BLaER1 (cell line): ENCODE measurements around the gene DNAH17.

Experiments
- H3K27ac ChIP-seq: shearing (Covaris generic); formaldehyde crosslinking; 2 replicates; pipeline ENCODE4 v1.8.1; 2022
- H3K27me3 ChIP-seq: shearing (Covaris generic); formaldehyde crosslinking; 2 replicates; pipeline ENCODE4 v1.8.1; 2022
- H3K36me3 ChIP-seq: shearing (Covaris generic); formaldehyde crosslinking; 2 replicates; pipeline ENCODE4 v1.8.1; 2022
- H3K4me1 ChIP-seq: shearing (Covaris generic); formaldehyde crosslinking; 2 replicates; pipeline ENCODE4 v1.8.1; 2022
- H3K4me2 ChIP-seq: shearing (Covaris generic); formaldehyde crosslinking; 2 replicates; pipeline ENCODE4 v1.8.1; 2022
- H3K4me3 ChIP-seq: shearing (Covaris generic); formaldehyde crosslinking; 2 replicates; pipeline ENCODE4 v1.8.1; 2022
- H3K9ac ChIP-seq: shearing (Covaris generic); formaldehyde crosslinking; 2 replicates; pipeline ENCODE4 v1.8.1; 2022
- H3K9me3 ChIP-seq: shearing (Covaris generic); formaldehyde crosslinking; 2 replicates; pipeline ENCODE4 v1.8.1; 2022
- H4K20me1 ChIP-seq: shearing (Covaris generic); formaldehyde crosslinking; 2 replicates; pipeline ENCODE4 v1.8.1; 2022
- Cebpa-rat ChIP-seq: shearing (Covaris generic); IDR thresholded peaks from 2 replicates; pipeline ENCODE4 v1.8.1; 2022

DNAH17 gene

GRCh38 chr17:78421084-78421533 is 156.1 kb downstream of the DNAH17 start:
- Histone ChIP-seq H3K27me3 (no peaks in the 10 kb centered on the region), H3K9ac (no peak overlapping the region), H3K27ac (no peak overlapping the region), H3K9me3 (no peaks in the 10 kb centered on the region), H3K4me3 (no peak overlapping the region), H4K20me1 (peaks cover 71% of the 10 kb centered on the region), H3K4me1 (peaks cover 23% of the 10 kb centered on the region), H3K4me2 (no peak overlapping the region), H3K36me3 (peaks cover 92% of the 10 kb centered on the region)
- TF ChIP-seq Cebpa-rat, result no peak

DNA sequence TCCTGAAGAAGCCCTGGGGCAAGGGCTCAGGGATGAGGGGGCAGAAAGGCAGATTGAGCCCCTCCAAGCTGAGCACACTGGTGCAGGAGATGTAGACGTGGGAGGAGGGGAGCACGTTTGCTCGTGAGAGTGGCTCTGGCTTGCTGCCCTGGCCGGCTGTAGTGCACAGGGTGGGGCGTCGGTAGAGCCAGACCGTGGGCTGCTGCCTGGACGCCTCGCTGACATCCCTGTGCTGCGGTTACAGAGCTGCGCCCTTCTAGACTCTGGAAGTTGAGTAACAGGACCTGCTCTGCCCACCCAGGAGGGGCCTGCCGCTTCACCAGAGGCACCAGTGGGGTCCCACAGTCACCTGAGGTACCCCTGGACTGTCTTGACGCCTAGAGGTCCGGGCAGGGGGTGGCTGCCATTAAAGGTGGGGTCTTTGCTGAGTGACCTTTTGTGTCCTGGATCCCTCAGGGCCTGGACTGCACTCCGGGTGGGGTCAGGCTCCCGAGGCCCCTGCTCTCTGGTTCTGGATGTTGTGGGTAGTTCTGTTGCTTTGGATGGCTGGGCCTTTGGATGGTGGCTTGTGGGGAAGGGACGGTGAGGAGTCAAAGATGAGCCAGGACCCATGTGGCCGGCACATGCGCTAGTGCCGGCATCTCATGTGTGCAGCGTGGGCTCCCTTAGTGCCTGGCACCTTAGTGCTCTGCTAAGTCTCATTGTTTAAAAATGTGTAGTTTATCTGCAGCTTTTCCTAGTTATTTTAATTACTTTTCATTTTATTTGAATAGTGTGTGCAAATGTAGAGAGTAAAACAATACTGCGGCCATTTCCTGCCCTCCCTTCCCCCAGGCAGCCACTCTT is 157.0 kb downstream of the DNAH17 start:
- Histone ChIP-seq H3K27me3 (no peaks in the 10 kb centered on the region), H3K36me3 (peaks cover 92% of the 10 kb centered on the region), H3K4me2 (no peak overlapping the region), H3K4me1 (peaks cover 29% of the 10 kb centered on the region), H3K4me3 (no peak overlapping the region), H4K20me1 (peaks cover 71% of the 10 kb centered on the region), H3K9ac (0 out of 2 replicates have a peak overlapping the region, but pooled peaks have one; percentile 4), H3K9me3 (no peaks in the 10 kb centered on the region), H3K27ac (no peak overlapping the region)
- no peak for TF ChIP-seq Cebpa-rat

GRCh38 chr17:78418326-78419026 is 158.7 kb downstream of the DNAH17 start:
- Histone ChIP-seq H3K36me3 (peaks cover 91% of the 10 kb centered on the region), H3K27me3 (no peaks in the 10 kb centered on the region), H3K4me1 (peaks cover 46% of the 10 kb centered on the region)

DNA sequence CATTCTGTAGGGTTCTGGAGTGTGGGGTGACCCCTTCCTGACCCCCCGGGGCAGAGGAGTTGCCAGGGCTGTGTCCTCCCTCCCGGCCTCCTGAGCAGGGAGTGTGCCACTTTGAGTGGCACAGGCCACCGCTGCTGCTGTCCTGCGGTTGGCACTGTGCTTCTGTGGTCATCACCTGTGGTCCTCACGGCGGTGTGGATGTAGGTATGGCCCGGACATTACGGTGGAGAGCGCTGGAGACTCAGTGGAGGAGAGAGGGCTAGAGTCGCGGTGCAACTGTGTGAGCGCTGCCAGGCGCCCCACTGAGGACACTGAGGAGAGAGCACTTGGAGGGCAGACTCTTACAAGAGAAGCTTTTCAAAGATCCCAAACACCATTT is 159.7 kb downstream of the DNAH17 start:
- Histone ChIP-seq H3K9me3 (no peaks in the 10 kb centered on the region), H3K4me1 (peaks cover 55% of the 10 kb centered on the region), H3K9ac (no peak overlapping the region), H4K20me1 (peaks cover 89% of the 10 kb centered on the region), H3K36me3 (peaks cover 81% of the 10 kb centered on the region), H3K4me2 (no peak overlapping the region), H3K27ac (no peak overlapping the region), H3K27me3 (no peaks in the 10 kb centered on the region), H3K4me3 (no peak overlapping the region)
- no peak for TF ChIP-seq Cebpa-rat

More at GRCh38 chr17:78418326-78419026, 158.7 kb downstream of the DNAH17 start:
- no peak overlapping the region for H3K4me2 ChIP-seq
- H4K20me1 ChIP-seq, result peaks cover 82% of the 10 kb centered on the region
- H3K27ac ChIP-seq, result no peak overlapping the region
- H3K9me3 ChIP-seq, result no peaks in the 10 kb centered on the region
- no peak for TF ChIP-seq Cebpa-rat
- H3K9ac ChIP-seq, result no peak overlapping the region
- H3K4me3 ChIP-seq, result no peak overlapping the region

- H3K36me3 ChIP-seq, result peaks cover 76% of the 10 kb centered on the region
- peak overlapping the region; percentile 3; the same call in 1 of the 2 replicates for H3K9ac ChIP-seq
- peak overlapping the region; percentile 46 for H3K4me2 ChIP-seq
- H4K20me1 ChIP-seq, result peaks cover 89% of the 10 kb centered on the region
- peak overlapping the region; percentile 52 for H3K27ac ChIP-seq
- TF ChIP-seq Cebpa-rat, result no peak
- peaks cover 61% of the 10 kb centered on the region for H3K4me1 ChIP-seq
- H3K9me3 ChIP-seq, result no peaks in the 10 kb centered on the region
- no peak overlapping the region for H3K4me3 ChIP-seq
- no peaks in the 10 kb centered on the region for H3K27me3 ChIP-seq
These were observed 160.2 kb downstream of the DNAH17 start for GRCh38 chr17:78416791-78417530.

DNA sequence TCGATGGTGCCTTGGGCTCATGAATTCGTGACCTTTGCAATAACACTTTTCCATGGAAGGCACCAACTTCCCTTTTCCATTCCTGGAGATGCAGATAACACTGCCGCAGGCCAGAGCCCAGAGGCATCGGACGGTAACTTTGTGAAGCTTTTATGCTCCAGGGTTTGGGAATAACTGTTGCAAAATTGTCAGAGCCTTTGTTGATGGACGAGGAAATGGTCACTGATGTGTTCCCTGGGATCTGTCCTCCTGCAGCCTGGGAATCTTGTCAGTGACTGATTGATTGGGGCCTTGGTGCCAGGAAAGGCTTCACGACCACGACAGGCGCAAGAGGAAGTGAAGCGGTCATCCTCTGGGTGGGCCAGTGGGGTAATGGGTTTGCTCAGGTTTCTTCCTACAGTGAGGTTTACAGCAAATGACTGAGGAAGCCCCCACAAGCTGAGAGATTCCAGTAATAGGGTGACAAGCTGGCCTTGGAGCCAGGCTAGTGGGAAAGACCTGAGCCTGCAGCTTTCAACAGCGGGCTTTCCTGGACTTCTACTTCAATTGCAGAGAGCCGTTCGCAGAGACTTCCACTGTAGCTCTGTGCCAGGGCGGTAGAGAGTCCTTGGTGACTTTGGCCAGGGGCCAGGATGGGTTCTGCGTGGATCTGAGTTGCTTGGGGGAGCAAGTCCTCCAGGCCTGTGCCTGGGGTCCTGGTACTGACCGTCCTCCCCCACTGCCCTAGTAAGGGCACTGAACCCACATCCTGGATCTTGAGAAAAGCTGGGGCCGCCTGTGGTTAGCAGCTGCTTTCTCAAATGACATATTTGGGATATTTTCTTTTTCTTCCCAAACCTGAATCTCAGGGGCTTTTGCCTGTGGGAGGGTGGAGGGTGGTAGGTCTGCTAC is 161.1 kb downstream of the DNAH17 start:
- Histone ChIP-seq H3K4me3 (no peak overlapping the region), H3K4me1 (peaks cover 68% of the 10 kb centered on the region), H4K20me1 (peaks cover 89% of the 10 kb centered on the region), H3K9me3 (no peaks in the 10 kb centered on the region), H3K9ac (peak overlapping the region; percentile 3; the same call in 1 of the 2 replicates), H3K36me3 (peaks cover 72% of the 10 kb centered on the region), H3K27me3 (no peaks in the 10 kb centered on the region), H3K4me2 (peak overlapping the region; percentile 46), H3K27ac (peak overlapping the region; percentile 52)
- no peak for TF ChIP-seq Cebpa-rat

- no peak for TF ChIP-seq Cebpa-rat
- H3K4me1 ChIP-seq, result peaks cover 61% of the 10 kb centered on the region
- no peaks in the 10 kb centered on the region for H3K27me3 ChIP-seq
- peak overlapping the region; percentile 47; the same call in 1 of the 2 replicates for H3K9ac ChIP-seq
- peaks cover 89% of the 10 kb centered on the region for H4K20me1 ChIP-seq
- peak overlapping the region; percentile 84 for H3K4me2 ChIP-seq
- H3K27ac ChIP-seq, result peak overlapping the region; percentile 58
- H3K36me3 ChIP-seq, result peaks cover 67% of the 10 kb centered on the region
- no peak overlapping the region for H3K4me3 ChIP-seq
- no peaks in the 10 kb centered on the region for H3K9me3 ChIP-seq
These were observed 162.7 kb downstream of the DNAH17 start for GRCh38 chr17:78414178-78415162.

DNA sequence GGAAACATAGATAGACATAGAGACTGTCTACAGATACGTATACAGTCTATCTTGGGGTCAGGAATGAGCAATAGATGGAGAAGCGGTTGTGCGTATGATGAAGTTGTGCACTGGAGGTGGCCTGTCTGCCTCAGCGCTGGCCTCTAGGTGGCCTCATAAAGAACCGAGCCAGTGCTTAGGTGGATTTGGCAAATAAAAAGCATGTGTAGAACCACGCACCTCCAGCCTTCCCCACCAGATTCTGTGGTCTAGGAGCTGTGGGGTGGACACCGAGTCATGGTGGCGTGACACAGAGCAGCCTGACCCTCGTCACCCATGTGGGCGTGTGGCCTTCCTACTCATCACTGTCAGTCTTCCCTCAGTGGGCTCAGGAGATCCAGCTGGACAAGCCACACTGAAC is 164.8 kb downstream of the DNAH17 start:
- Histone ChIP-seq H3K36me3 (peaks cover 75% of the 10 kb centered on the region), H3K4me2 (peak overlapping the region; percentile 84), H3K4me1 (peaks cover 72% of the 10 kb centered on the region), H3K9me3 (no peaks in the 10 kb centered on the region), H3K27ac (peak overlapping the region; percentile 58), H3K4me3 (no peak overlapping the region), H3K27me3 (no peaks in the 10 kb centered on the region), H3K9ac (no peak overlapping the region), H4K20me1 (peaks cover 93% of the 10 kb centered on the region)
- no peak for TF ChIP-seq Cebpa-rat
